MCF 10A (cell line): ENCODE measurements around the gene RPL26. TPM values are rescaled to one million over a fixed set of nuclear protein-coding genes. Genes with fewer than 3 reads are reported as not detected.

ENCODE experiments used
- BruUV-seq: library from RNA; stranded (reverse); fragments of 400-500 nt; replicated peaks from 2 replicates; lab custom pipeline; 2021; lab: Mats Ljungman, UMichigan
- CTCF ChIA-PET: fragments of 300-600 bp; sonication (Branson Sonifier 250); formaldehyde crosslinking; extraction: SDS; loops from one replicate; lab custom pipeline; 2021; ENCODE audit warnings: antibody characterized with exemption, inconsistent platforms; lab: Yijun Ruan, JAX
- POLR2A ChIA-PET: fragments of 300-600, 350-650 bp; sonication (Branson Sonifier 250); formaldehyde crosslinking; extraction: SDS; loops from one replicate; lab custom pipeline; 2020; ENCODE audit warnings: antibody characterized with exemption, inconsistent platforms; lab: Yijun Ruan, JAX
- DNase-seq: peaks from one replicate; pipeline ENCODE4 v3.0.0-alpha.2; 2018; ENCODE audit not compliant: unreplicated experiment
- H3K27ac Mint-ChIP-seq: one replicate; pipeline ENCODE4 v1.8.0; 2022; ENCODE audit warnings: mild to moderate bottlenecking, low read depth, mixed read lengths; ENCODE audit not compliant: unreplicated experiment
- H3K27me3 Mint-ChIP-seq: one replicate; pipeline ENCODE4 v1.8.0; 2022; ENCODE audit warnings: mixed read lengths; ENCODE audit not compliant: insufficient read depth, unreplicated experiment
- H3K36me3 Mint-ChIP-seq: one replicate; pipeline ENCODE4 v1.8.0; 2022; ENCODE audit warnings: mild to moderate bottlenecking, moderate library complexity, mixed read lengths; ENCODE audit not compliant: insufficient read depth, unreplicated experiment
- H3K4me1 Mint-ChIP-seq: one replicate; pipeline ENCODE4 v1.8.0; 2022; ENCODE audit warnings: mixed read lengths; ENCODE audit not compliant: insufficient read depth, unreplicated experiment
- H3K4me3 Mint-ChIP-seq: one replicate; pipeline ENCODE4 v1.8.0; 2022; ENCODE audit warnings: mild to moderate bottlenecking, moderate library complexity, mixed read lengths; ENCODE audit not compliant: unreplicated experiment
- H3K9me3 Mint-ChIP-seq: one replicate; pipeline ENCODE4 v1.8.0; 2022; ENCODE audit warnings: mixed read lengths; ENCODE audit not compliant: unreplicated experiment
- CTCF ChIP-seq: fragments of 200-600 bp; IDR thresholded peaks from one replicate; pipeline ENCODE4 v1.8.0; 2022; ENCODE audit warnings: antibody characterized with exemption, mild to moderate bottlenecking; ENCODE audit not compliant: unreplicated experiment
- intact Hi-C: fragments of 100-400 bp; cut with micrococcal nuclease; formaldehyde crosslinking; loops from 2 replicates; pipeline ENCODE4 v1.14.1; 2022
- total RNA-seq: library from RNA; stranded (reverse); gene quantifications from 2 replicates; pipeline ENCODE4 v1.2.3, GENCODE V29; 2022

Gene RPL26
- total RNA-seq, 1 experiment from 2014 or later: 3,179 TPM

GRCh38 chr17:8360260-8360659 lies 22.7 kb downstream of the RPL26 start:
- Mint-ChIP-seq H3K4me1 (peaks cover 10% of the 10 kb centered on the region), H3K9me3 (no peaks in the 10 kb centered on the region), H3K36me3 (no peaks in the 10 kb centered on the region), H3K27ac (peak overlapping the region; percentile 17), H3K4me3 (no peak overlapping the region), H3K27me3 (no peaks in the 10 kb centered on the region)
- ChIA-PET POLR2A (interaction anchor here (0.7 to 3.1 kb wide), 9 partner anchors 16 to 77 kb away, joined by 3 to 16 read pairs (median 4); partner anchors contain the start of genes KRABD2, RANGRF and SLC25A35), CTCF (interaction anchor here (0.6 to 0.9 kb wide), 4 partner anchors 22 to 563 kb away, joined by 3 to 4 read pairs (median 3); partner anchors contain the start of gene RNF222)
- TF ChIP-seq CTCF: no peak
- no TSS peak for BruUV-seq
- DNase-seq: no peak
- intact Hi-C loops: no loop called here

- no peaks in the 10 kb centered on the region for H3K9me3 Mint-ChIP-seq
- no peaks in the 10 kb centered on the region for H3K36me3 Mint-ChIP-seq
- H3K4me3 Mint-ChIP-seq: no peak overlapping the region
- H3K27me3 Mint-ChIP-seq: no peaks in the 10 kb centered on the region
- H3K4me1 Mint-ChIP-seq: peaks cover 10% of the 10 kb centered on the region
- TF ChIP-seq CTCF: no peak
- intact Hi-C loops: no loop called here
- CTCF ChIA-PET: interaction anchor here (0.8 to 0.9 kb wide), 2 partner anchors 22 to 38 kb away, joined by 3 read pairs; partner anchors contain the start of gene RNF222
- H3K27ac Mint-ChIP-seq: peak overlapping the region; percentile 17
- peak; percentile 78 for DNase-seq
- POLR2A ChIA-PET: interaction anchor here (0.7 to 3.1 kb wide), 7 partner anchors 17 to 77 kb away, joined by 3 to 16 read pairs (median 4); partner anchors contain the start of genes KRABD2 and SLC25A35
- no TSS peak for BruUV-seq
Observed at GRCh38 chr17:8359769-8360168, 23.2 kb downstream of the RPL26 start.

GRCh38 chr17:8357910-8358309 lies 25.1 kb downstream of the RPL26 start:
- Mint-ChIP-seq H3K9me3 (no peaks in the 10 kb centered on the region), H3K4me1 (peaks cover 10% of the 10 kb centered on the region), H3K27ac (no peak overlapping the region), H3K4me3 (no peak overlapping the region), H3K27me3 (no peaks in the 10 kb centered on the region), H3K36me3 (no peaks in the 10 kb centered on the region)
- CTCF ChIA-PET: no interaction called here
- intact Hi-C loops: no loop called here
- POLR2A ChIA-PET: no interaction called here
- TF ChIP-seq CTCF: no peak
- BruUV-seq: no TSS peak
- no peak for DNase-seq

GRCh38 chr17:8354236-8354635 lies 28.8 kb downstream of the RPL26 start:
- no peak overlapping the region for H3K4me3 Mint-ChIP-seq
- ChIA-PET POLR2A (no interaction called here), CTCF (no interaction called here)
- no peaks in the 10 kb centered on the region for H3K27me3 Mint-ChIP-seq
- no peaks in the 10 kb centered on the region for H3K9me3 Mint-ChIP-seq
- DNase-seq: no peak
- no TSS peak for BruUV-seq
- H3K36me3 Mint-ChIP-seq: no peaks in the 10 kb centered on the region
- no peak for TF ChIP-seq CTCF
- intact Hi-C loops: no loop called here
- H3K4me1 Mint-ChIP-seq: no peaks in the 10 kb centered on the region
- H3K27ac Mint-ChIP-seq: no peak overlapping the region
